GM18868 (cell line): ENCODE data around the gene ARL4C.
A peak's percentile ranks its signal among the peaks of the same experiment; 100 is the strongest.

Experiments used
- ATAC-seq: cut with Tn5 transposase; IDR thresholded peaks from one replicate; pipeline ENCODE4 v1.9.1; 2021; ENCODE audit warnings: mild to moderate bottlenecking, moderate library complexity; ENCODE audit not compliant: unreplicated experiment

Gene ARL4C

DNA sequence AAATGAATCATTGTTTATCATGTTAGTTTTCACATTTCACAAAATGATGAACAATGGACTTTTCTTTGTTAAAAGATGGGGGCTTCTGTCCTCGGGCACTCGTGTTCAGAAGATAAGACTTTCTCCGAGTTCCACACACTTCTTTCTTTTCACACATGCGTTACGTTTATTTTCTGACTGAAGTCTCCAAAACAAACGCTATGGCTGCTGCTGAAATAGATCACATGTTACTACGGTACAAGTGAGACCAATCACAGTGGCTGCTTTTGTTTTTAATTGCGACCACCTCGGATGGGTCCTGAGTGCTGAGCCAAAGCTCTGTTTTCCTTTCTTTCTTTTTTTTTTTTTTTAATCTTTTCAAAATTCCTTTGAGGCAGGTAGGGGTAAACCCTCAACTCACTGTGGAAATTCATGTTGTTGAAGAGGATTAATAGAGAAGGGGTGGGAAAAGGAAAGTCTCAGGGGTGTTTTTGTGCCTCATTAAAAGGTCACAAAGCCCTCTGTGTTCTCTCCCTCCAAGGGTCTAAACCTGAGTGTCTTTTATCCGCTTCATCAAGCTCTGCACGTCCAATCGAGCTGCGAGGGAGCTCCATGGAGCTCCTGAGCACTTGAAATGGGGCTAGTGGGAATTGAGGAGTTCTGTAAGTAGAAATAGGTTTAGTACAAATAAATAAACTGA is 48.2 kb downstream of the ARL4C start:
- no peak for ATAC-seq

DNA sequence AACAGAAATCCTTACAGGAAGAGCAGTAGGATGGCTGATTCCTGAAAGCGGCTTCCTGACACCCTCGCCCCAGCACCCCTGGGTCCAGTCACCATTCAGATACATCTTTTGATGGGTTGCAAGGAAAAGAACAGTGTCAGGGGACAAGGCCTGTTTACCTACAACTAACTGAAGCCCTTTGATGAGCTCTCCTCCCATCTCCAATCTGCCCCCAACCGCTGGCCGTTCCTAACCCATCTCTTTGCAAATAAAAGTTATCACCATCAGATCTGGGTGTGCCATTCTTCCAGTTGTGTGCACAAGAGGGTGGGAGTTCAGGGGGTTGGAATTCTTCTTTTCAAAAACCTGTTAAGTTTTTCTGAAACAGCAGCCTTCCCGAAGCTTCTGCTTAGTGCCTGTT is 48.9 kb downstream of the ARL4C start:
- ATAC-seq: no peak

GRCh38 chr2:234447189-234447588 is 49.7 kb downstream of the ARL4C start:
- no peak for ATAC-seq

- ATAC-seq: peak; percentile 91
These were observed 50.3 kb downstream of the ARL4C start for GRCh38 chr2:234446404-234447076.

DNA sequence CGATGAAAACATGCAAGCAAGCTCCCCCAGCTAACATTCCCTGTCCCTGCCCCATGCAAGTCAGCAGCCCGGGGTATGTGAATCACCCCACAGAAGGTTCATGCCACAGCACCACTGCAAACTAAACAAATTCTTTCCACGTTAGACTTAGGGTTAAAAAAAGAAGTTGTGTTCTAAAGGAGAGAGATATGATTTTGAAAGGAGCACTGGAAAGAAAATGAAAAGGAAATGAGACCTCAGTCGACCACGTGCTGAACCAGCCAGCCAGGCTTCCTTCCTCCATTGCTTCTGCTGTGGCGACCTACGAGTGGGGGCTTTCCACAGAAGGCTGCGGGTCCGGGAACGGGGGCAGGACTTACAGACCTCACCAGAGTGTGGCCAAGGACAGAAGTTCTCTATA is 52.0 kb downstream of the ARL4C start:
- ATAC-seq: no peak

GRCh38 chr2:234444242-234444730 is 52.6 kb downstream of the ARL4C start:
- no peak for ATAC-seq
